ENCODE measurements around the gene CES4A.
"Not testable (repeated sequence)": the region's sequence is repeated elsewhere in the genome, so short reads cannot be mapped to it uniquely, and the experiment has no call there.

CES4A gene

DNA sequence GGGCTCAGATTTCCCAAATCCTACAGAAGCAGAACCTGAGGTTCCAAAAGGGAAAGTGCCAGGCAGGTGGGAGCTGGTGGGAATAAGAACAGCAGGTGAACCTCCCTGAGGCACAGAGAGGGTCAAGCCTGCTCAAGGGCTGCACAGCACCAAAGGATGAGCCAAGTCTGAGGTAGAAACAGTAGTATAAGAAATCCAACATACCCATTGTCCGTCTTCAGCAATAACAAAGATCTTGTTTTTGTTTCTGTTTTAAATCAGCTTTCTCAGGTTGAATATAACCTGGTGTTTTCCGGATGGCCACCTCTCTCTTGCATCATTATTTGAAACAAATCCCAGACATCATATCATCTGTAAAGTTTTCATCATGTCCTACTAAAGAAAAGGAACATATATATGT, 38.0 kb upstream of the CES4A start:
- no peak for DNase-seq (ENCODE audit: low read depth)
- TF ChIP-seq, protein P1, sequence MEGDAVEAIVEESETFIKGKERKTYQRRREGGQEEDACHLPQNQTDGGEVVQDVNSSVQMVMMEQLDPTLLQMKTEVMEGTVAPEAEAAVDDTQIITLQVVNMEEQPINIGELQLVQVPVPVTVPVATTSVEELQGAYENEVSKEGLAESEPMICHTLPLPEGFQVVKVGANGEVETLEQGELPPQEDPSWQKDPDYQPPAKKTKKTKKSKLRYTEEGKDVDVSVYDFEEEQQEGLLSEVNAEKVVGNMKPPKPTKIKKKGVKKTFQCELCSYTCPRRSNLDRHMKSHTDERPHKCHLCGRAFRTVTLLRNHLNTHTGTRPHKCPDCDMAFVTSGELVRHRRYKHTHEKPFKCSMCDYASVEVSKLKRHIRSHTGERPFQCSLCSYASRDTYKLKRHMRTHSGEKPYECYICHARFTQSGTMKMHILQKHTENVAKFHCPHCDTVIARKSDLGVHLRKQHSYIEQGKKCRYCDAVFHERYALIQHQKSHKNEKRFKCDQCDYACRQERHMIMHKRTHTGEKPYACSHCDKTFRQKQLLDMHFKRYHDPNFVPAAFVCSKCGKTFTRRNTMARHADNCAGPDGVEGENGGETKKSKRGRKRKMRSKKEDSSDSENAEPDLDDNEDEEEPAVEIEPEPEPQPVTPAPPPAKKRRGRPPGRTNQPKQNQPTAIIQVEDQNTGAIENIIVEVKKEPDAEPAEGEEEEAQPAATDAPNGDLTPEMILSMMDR (conservative IDR thresholded peaks at IDR 0.05; ENCODE audit: low read length), result no peak

DNA sequence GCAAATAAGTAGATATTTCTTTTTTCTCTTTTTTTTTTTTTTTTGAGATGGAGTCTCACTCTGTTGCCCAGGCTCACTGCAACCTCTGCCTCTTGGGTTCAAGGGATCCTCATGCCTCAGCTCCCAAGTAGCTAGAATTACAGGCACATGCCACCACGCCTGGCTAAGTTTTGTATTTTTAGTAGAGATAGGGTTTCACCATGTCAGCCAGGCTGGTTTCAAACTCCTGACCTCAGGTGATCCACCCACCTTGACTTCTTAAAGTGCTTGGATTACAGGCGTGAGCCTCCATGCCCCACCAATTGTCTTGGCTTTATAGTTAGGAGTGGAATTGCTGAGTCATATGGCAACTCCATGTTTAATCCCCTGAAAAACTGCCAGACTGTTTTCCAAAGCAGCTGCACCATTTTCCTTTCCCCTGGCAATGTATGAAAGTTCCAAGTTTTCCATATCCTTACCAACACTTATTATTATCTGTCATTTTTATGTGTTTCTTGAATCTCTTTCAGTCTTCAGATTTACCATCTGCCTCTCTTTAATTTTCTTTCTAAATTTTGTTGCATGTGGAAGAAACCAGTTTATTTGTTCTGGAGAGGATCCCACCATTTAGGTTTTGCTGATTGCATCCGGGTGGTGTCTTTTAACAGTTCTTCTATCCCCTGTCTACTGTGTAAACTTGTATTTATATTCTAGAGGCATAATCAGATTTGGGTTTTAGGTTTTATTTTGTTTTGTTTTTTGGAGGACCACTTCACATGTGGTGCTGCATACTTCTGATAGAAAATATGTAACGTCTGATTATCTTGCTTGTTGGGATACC, 37.2 kb upstream of the CES4A start:
- DNase-seq (ENCODE audit: low read depth), result no peak

More for the DNA sequence above, 38.0 kb upstream of the CES4A start:
- no peak overlapping the region for H3K4me3 ChIP-seq (ENCODE audit: low read length)

DNA sequence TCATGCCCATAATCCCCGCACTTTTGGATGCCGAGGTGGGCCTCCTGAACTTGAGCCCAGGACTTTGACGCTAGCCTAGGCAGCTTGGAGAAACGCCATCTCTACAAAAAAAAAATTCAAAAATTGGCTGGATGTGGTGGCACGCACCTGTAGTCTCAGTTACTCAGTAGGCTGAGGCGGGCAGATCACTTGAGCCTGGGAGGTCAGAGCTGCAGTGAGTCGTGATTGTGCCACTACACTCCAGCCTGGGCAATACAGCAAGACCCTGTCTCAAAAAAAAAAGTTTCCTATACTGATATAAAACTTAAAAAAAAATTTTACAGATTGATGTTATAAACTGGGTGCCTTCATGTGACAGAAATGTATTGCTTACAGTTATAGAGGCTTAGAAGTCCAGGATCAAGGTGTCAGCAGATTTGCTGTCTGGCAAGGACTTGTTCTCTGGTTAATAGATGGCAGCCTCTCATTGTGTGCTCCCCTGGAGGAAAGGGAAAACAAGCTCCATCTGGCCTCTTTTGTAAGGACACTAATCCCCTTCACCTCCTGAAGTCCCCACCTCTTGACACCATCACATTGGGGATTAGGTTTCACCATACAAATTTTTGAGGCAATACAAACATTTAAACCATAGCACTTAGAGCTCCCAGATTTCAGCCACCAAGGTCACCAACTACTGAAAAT, 35.8 kb upstream of the CES4A start:
- TF ChIP-seq, protein P1 (conservative IDR thresholded peaks at IDR 0.05; ENCODE audit: low read length), result no peak
- no peak for DNase-seq (ENCODE audit: low read depth)
- H3K4me3 ChIP-seq (ENCODE audit: low read length), result no peak overlapping the region

More for the DNA sequence above, 37.2 kb upstream of the CES4A start:
- TF ChIP-seq, protein P1 (conservative IDR thresholded peaks at IDR 0.05; ENCODE audit: low read length), result no peak
- H3K4me3 ChIP-seq (ENCODE audit: low read length), result no peak overlapping the region

DNA sequence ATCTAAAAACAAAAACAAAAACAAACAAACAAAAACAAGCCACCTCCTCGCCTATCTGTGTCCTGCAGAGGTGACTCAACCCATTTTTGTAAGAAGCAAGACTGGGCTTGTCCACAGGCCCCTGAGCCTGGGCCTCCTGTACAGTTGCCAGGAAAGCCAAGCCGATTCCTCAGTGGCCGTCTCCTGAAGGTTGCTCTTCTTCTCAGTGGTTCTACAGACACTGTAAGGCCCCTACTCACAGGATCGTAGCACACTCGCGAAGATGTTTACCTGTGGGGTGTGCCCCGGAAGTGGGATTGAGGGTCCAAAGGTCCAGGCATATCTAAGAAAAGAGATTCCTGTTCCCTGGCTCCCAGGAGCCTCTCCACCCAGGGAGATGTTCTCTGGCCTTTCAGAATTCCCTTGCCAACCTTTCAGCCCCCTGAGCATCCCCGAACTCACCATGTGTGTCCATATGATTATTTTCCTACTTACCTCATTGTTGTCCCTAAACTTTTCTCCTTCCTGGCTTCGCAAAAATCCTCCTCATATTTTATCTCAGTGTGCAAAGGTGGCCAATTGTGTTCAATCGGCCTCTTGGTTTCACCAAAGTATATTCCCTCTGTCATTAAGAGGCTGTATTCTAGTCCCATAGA, 34.8 kb upstream of the CES4A start:
- TF ChIP-seq, protein P1 (conservative IDR thresholded peaks at IDR 0.05; ENCODE audit: low read length), result no peak
- no peak overlapping the region for H3K4me3 ChIP-seq (ENCODE audit: low read length)

DNA sequence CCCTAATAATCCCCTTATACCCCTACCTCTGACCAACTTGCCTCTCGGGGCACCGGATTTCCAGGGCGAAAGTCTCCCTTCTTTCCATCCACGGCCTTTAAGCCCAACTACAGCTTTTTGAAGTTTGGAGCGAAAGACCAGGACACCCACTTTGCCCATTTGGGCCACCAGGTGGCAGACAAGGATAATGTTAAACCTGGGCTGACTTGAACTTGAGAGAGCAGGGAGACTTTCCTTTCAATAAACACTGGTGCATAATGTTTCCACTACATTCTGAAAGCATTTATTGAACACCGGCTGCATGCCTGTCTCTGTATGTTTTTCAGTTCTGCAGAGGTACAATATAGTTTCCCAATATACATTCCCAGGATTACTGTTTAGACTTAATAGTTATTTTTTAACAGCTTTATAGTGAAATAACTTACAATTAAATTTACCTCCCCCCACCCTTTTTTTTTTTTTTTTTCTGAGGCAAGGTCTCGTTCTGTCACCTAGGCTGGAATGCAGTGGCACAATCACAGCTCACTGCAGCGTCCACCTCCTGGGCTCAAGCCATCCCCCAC, 34.2 kb upstream of the CES4A start:
- peak; percentile 72 for DNase-seq (ENCODE audit: low read depth)
- no peak overlapping the region for H3K4me3 ChIP-seq (ENCODE audit: low read length)
- TF ChIP-seq, protein P1 (conservative IDR thresholded peaks at IDR 0.05; ENCODE audit: low read length), result peak; percentile 94

More for the DNA sequence above, 34.8 kb upstream of the CES4A start:
- no peak for DNase-seq (ENCODE audit: low read depth)

DNA sequence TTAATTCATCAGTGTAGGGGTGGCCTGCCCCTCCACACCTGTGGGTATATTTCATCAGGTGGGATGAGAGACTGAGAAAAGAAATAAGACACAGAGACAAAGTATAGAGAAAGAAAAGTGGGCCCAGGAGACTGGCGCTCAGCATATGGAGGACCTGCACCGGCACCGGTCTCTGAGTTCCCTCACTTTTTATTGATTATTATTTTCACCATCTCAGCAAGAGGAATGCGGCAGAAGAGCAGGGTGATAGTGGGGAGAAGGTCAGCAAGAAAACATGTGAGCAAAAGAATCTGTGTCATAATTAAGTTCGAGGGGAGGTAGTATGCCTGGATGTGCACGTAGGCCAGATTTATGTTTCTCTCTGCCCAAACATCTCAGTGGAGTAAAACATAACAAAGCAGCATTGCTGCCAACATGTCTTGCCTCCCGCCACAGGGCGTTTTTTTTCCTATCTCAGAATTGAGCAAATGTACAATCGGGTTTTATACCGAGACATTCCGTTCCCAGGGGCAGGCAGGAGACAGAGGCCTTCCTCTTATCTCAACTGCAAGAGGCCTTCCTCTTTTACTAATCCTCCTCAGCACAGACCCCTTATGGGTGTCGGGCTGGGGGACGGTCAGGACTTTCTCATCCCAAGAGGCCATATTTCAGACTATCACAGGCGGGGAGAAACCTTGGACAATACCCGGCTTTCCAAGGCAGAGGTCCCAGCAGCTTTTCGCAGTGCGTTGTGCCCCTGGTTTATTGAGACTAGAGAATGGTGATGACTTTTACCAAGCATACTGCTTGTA, 32.8 kb upstream of the CES4A start:
- H3K4me3 ChIP-seq (ENCODE audit: low read length); DNase-seq (ENCODE audit: low read depth): not testable (repeated sequence)

DNA sequence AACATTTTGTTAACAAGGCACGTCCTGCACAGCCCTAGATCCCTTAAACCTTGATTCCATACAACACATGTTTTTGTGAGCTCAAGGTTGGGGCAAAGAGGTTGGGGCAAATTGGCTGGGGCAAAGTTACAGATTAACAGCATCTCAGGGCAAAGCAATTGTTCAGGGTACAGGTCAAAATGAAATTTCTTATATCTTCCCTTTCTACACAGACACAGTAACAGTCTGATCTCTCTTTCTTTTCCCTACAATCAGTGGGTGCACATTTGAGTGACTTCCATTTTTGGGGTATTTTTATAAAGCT, 32.3 kb upstream of the CES4A start:
- DNase-seq (ENCODE audit: low read depth); H3K4me3 ChIP-seq (ENCODE audit: low read length): not testable (repeated sequence)

Data from AG10803 (cell line).